Ovary (tissue), 9 donors: ENCODE data around the gene RTCB. TPM values are rescaled to one million over a fixed set of nuclear protein-coding genes. Genes with fewer than 3 reads are reported as not detected.

Source experiments
- DNase-seq, 5 donors: peaks; one replicate each; pipeline ENCODE4 v3.0.0-alpha.2; 2019 to 2020
- H3K27ac ChIP-seq, 2 donors: fragments of 200-600 bp; one replicate each; pipeline versions ENCODE4 v1.5.1 to v1.8.0; 2019 to 2022
- H3K27me3 ChIP-seq: fragments of 200-600 bp; one replicate; pipeline ENCODE4 v1.8.0; 2022
- H3K36me3 ChIP-seq: fragments of 200-600 bp; sonication (generic); one replicate; pipeline ENCODE4 v1.5.1; 2019
- H3K4me1 ChIP-seq: one replicate; pipeline ENCODE4 v1.8.1; 2013; ENCODE audit warnings: mild to moderate bottlenecking, moderate library complexity; ENCODE audit not compliant: insufficient read depth
- H3K4me3 ChIP-seq: fragments of 200-600 bp; sonication (generic); one replicate; pipeline ENCODE4 v1.5.1; 2017
- H3K9me3 ChIP-seq, 2 donors: fragments of 200-600 bp in 1 of 2; sonication (generic) in 1 of 2; one replicate each; pipeline versions ENCODE4 v1.5.1 to v1.8.1; 2013 to 2019; ENCODE audit warnings: mild to moderate bottlenecking in 1 of 2, moderate library complexity in 1 of 2
- CTCF ChIP-seq, 3 donors: fragments of 450-650 bp in 2 of 3; fragments of 200-600 bp in 1 of 3; IDR thresholded peaks; one replicate each; pipeline versions ENCODE4 v1.5.1 to v1.8.0; 2016 to 2022; ENCODE audit warnings: antibody characterized with exemption in 3 of 3, mild to moderate bottlenecking in 1 of 3
- EP300 ChIP-seq: sonication (generic); formaldehyde crosslinking; IDR thresholded peaks from one replicate; pipeline ENCODE4 v1.6.1; 2017; ENCODE audit warnings: antibody characterized with exemption
- POLR2A ChIP-seq: fragments of 450-650 bp; IDR thresholded peaks from one replicate; pipeline ENCODE4 v1.6.1; 2017; ENCODE audit warnings: antibody characterized with exemption, mild to moderate bottlenecking, moderate library complexity
- WGBS, 3 donors: extraction: QIAGEN DNeasy Blood & Tissue Kit in 1 of 3; methylation state at CpG; one replicate each; pipeline versions ENCODE4 v1.1.5 to v1.1.7; 2013 to 2017; 5-methylcytosine and 5-hydroxymethylcytosine counted together
- intact Hi-C, 4 donors: fragments of 100-400 bp; cut with DNase I; formaldehyde crosslinking; loops; one replicate each; pipeline versions ENCODE4 v1.11.0 to v1.15.1; 2022 to 2023
- polyA plus RNA-seq, 2 donors: library from polyadenylated mRNA; stranded (reverse); fragments of 200-250 nt in 1 of 2; fragments of 350-450 nt in 1 of 2; fragmentation: Illumina TruSeq in 1 of 2; extraction: RNeasy Lipid Tissue Mini Kit (QIAGEN cat#74804) in 1 of 2; gene quantifications; one replicate each; pipeline ENCODE4 v1.2.3, GENCODE V29; 2013 to 2014
- total RNA-seq, 7 donors: library from RNA; depleted of rRNA in 2 of 7; stranded (reverse); fragments of >200 nt in 2 of 7; fragmentation: NEBNext Ultra II Directional in 3 of 7; extraction: Animal tissue kit (Norgen Biotek cat#: 25700) in 3 of 7; gene quantifications; one replicate each; pipeline versions ENCODE4 v1.1.0 to v1.2.4, GENCODE V29; 2016 to 2023
- donor health status: DM: no; HTN: no; CAD: no; lungs with moderate emphysema.
- donor health status: DM: no; HTN: no; CAD: no.
- donor health status: Bipolar disorder and iron deficiency.
- donor health status: DM: yes; HTN: yes; CAD: no.
- donor health status: DM: no; HTN: no; CAD: no.
- donor health status: DM: yes; HTN: yes; CAD: no.

Gene RTCB
- total and polyA plus RNA-seq, 9 donors, result 42.9 to 92.6 (median 63.6) TPM

- H3K36me3 ChIP-seq, result no peaks in the 10 kb centered on the region
- TF ChIP-seq EP300 (no peak), CTCF (IDR thresholded peaks at IDR 0.05) (no peak)
- H3K27me3 ChIP-seq, result no peaks in the 10 kb centered on the region
- no peak for DNase-seq
- peaks cover 6% of the 10 kb centered on the region for H3K4me1 ChIP-seq
- intact Hi-C loops, result no loop called here
- 46 to 63% (median 51%) methylated on average over 2 of the region's 2 CpGs for WGBS, 3 donors
- H3K9me3 ChIP-seq, result no peaks in the 10 kb centered on the region
- H3K4me3 ChIP-seq, result no peak overlapping the region
- H3K27ac ChIP-seq, result no peak overlapping the region
Observed at GRCh38 chr22:32407936-32408335, 4.1 kb downstream of the RTCB start.

GRCh38 chr22:32407312-32407711 lies 4.7 kb downstream of the RTCB start:
- DNase-seq, result no peak
- intact Hi-C loops, result no loop called here
- Histone ChIP-seq H3K27me3 (no peaks in the 10 kb centered on the region), H3K4me3 (no peak overlapping the region), H3K4me1 (peaks cover 6% of the 10 kb centered on the region), H3K36me3 (no peaks in the 10 kb centered on the region), H3K9me3 (no peaks in the 10 kb centered on the region), H3K27ac (no peak overlapping the region)
- TF ChIP-seq CTCF (IDR thresholded peaks at IDR 0.05), result no peak
- WGBS, 3 donors, result 90 to 92% (median 90%) methylated on average over 3 of the region's 3 CpGs

GRCh38 chr22:32404021-32404420 lies 8.0 kb downstream of the RTCB start:
- H3K9me3 ChIP-seq, result no peaks in the 10 kb centered on the region
- H3K36me3 ChIP-seq, result no peaks in the 10 kb centered on the region
- intact Hi-C loops, result no loop called here
- WGBS, 3 donors, result 83 to 94% (median 85%) methylated on average over 2 of the region's 2 CpGs
- no peaks in the 10 kb centered on the region for H3K27me3 ChIP-seq
- no peak overlapping the region for H3K4me3 ChIP-seq
- no peak for DNase-seq
- H3K27ac ChIP-seq, result no peak overlapping the region
- H3K4me1 ChIP-seq, result no peaks in the 10 kb centered on the region
- TF ChIP-seq POLR2A (no peak), CTCF (IDR thresholded peaks at IDR 0.05) (no peak), EP300 (no peak)

- Histone ChIP-seq H3K4me1 (no peaks in the 10 kb centered on the region), H3K4me3 (no peak overlapping the region), H3K9me3 (no peaks in the 10 kb centered on the region), H3K36me3 (no peaks in the 10 kb centered on the region), H3K27me3 (no peaks in the 10 kb centered on the region), H3K27ac (no peak overlapping the region)
- intact Hi-C loops, result no loop called here
- DNase-seq, result no peak
- WGBS, 3 donors, result 66 to 74% (median 68%) methylated on average over 4 of the region's 4 CpGs
- no peak for TF ChIP-seq POLR2A
- no peak for TF ChIP-seq CTCF (IDR thresholded peaks at IDR 0.05)
- TF ChIP-seq EP300, result no peak
Observed at GRCh38 chr22:32401486-32401885, 10.6 kb downstream of the RTCB start.

GRCh38 chr22:32396746-32397145 lies 15.3 kb downstream of the RTCB start:
- WGBS, 3 donors, result 80 to 88% (median 86%) methylated on average over 5 of the region's 5 CpGs
- H3K4me1 ChIP-seq, result no peaks in the 10 kb centered on the region
- no peaks in the 10 kb centered on the region for H3K36me3 ChIP-seq
- no peaks in the 10 kb centered on the region for H3K27me3 ChIP-seq
- intact Hi-C loops, result no loop called here
- TF ChIP-seq POLR2A, result no peak
- DNase-seq, result no peak
- no peak overlapping the region for H3K27ac ChIP-seq
- no peak overlapping the region for H3K4me3 ChIP-seq
- no peaks in the 10 kb centered on the region for H3K9me3 ChIP-seq
